HCT116 (cell line): ENCODE results near the gene SLC66A3. TPM values are rescaled to one million over a fixed set of nuclear protein-coding genes. Genes with fewer than 3 reads are reported as not detected.

ENCODE experiments used
- ATAC-seq: fragments of 200-7000 bp; cut with Tn5 transposase; 2 replicates; pipeline ENCODE4 v1.9.1; 2020; ENCODE audit warnings: mild to moderate bottlenecking, moderate library complexity
- BruUV-seq: library from RNA; stranded (reverse); fragments of 400-500 nt; replicated peaks from 2 replicates; lab custom pipeline; 2021; lab: Mats Ljungman, UMichigan
- CTCF ChIA-PET: fragments of 300-600 bp; sonication (Branson Sonifier 250); formaldehyde crosslinking; loops from one replicate; lab custom pipeline; 2021; ENCODE audit warnings: antibody characterized with exemption; lab: Charles Lee
- POLR2A ChIA-PET: fragments of 300-600, 350-600 bp; sonication (Branson Sonifier 250); formaldehyde crosslinking; loops from one replicate; lab custom pipeline; 2021; ENCODE audit warnings: antibody characterized with exemption; lab: Charles Lee
- RAD21 ChIA-PET, 2 experiments: fragments of 300-600 bp; sonication (Branson Sonifier 250); formaldehyde crosslinking; loops; one replicate each; lab custom pipeline; 2023; ENCODE audit warnings: low total read pairs in 2 of 2; ENCODE audit not compliant: uncharacterized antibody in 2 of 2, unreplicated experiment in 2 of 2, low non-redundant PET in 1 of 2; lab: Charles Lee
- DNase-seq: peaks from one replicate; pipeline ENCODE4 v3.0.0-alpha.2; 2010; ENCODE audit warnings: low read depth, low spot score
- H2AFZ ChIP-seq: fragments of 200-600 bp; shearing (Covaris generic), sonication (generic); 2 replicates; pipeline ENCODE4 v1.6.1; 2017; ENCODE audit warnings: low read depth, mixed run types, mixed read lengths, antibody characterized with exemption, low read length; ENCODE audit not compliant: poor library complexity, severe bottlenecking
- H3K27ac ChIP-seq: 2 replicates; pipeline ENCODE4 v1.5.1; 2012; ENCODE audit warnings: low read depth, low read length
- H3K27me3 ChIP-seq: fragments of 200-600 bp; sonication (generic); 2 replicates; pipeline ENCODE4 v1.6.1; 2016; ENCODE audit warnings: mixed run types, low read length, mixed read lengths; ENCODE audit not compliant: insufficient read depth
- H3K36me3 ChIP-seq, 2 experiments: fragments of 200-500 bp in 1 of 2; fragments of 200-600 bp in 1 of 2; sonication (Bioruptor generic) in 1 of 2; sonication (generic) in 1 of 2; 2 replicates each; pipeline versions ENCODE4 v1.5.1 to v1.6.1; 2014 to 2016; ENCODE audit warnings: low read length in 2 of 2, inconsistent platforms in 1 of 2, mixed read lengths in 1 of 2, mixed run types in 1 of 2; ENCODE audit not compliant: insufficient read depth in 2 of 2, control insufficient read depth in 1 of 2
- H3K4me1 ChIP-seq, 2 experiments: fragments of 200-600 bp in 1 of 2; sonication (generic) in 1 of 2; 2 replicates each; pipeline versions ENCODE4 v1.5.1 to v1.6.1; 2012 to 2017; ENCODE audit warnings: low read length in 2 of 2, inconsistent platforms in 1 of 2, mild to moderate bottlenecking in 1 of 2, mixed read lengths in 1 of 2, mixed run types in 1 of 2, moderate library complexity in 1 of 2; ENCODE audit not compliant: insufficient read depth in 2 of 2, control insufficient read depth in 1 of 2
- H3K4me2 ChIP-seq: fragments of 200-600 bp; sonication (generic); 2 replicates; pipeline ENCODE4 v1.6.1; 2017; ENCODE audit warnings: mixed run types, low read length, mixed read lengths
- H3K4me3 ChIP-seq, 2 experiments: fragments of 200-600 bp in 1 of 2; sonication (generic) in 1 of 2; replicated peaks in 1 of 2; 2 replicates each; pipeline ENCODE4 v1.5.1; 2011 to 2016; ENCODE audit warnings: low read length in 2 of 2, control low read depth in 1 of 2, low read depth in 1 of 2, mild to moderate bottlenecking in 1 of 2, mixed read lengths in 1 of 2, mixed run types in 1 of 2
- H3K79me2 ChIP-seq: fragments of 200-600 bp; sonication (generic); 2 replicates; pipeline ENCODE4 v1.6.1; 2017; ENCODE audit warnings: mild to moderate bottlenecking, mixed run types, low read length, moderate library complexity, mixed read lengths; ENCODE audit not compliant: insufficient read depth
- H3K9ac ChIP-seq: fragments of 200-600 bp; sonication (generic); 2 replicates; pipeline ENCODE4 v1.6.1; 2016; ENCODE audit warnings: low read length, mixed read lengths
- H3K9me2 ChIP-seq: fragments of 200-600 bp; sonication (generic), shearing (Covaris generic); 2 replicates; pipeline ENCODE4 v1.6.1; 2017; ENCODE audit warnings: mixed run types, mild to moderate bottlenecking, moderate library complexity; ENCODE audit not compliant: insufficient read depth
- H3K9me3 ChIP-seq, 2 experiments: fragments of 200-500 bp in 1 of 2; fragments of 200-600 bp in 1 of 2; sonication (Bioruptor generic) in 1 of 2; sonication (generic) in 1 of 2; 2 replicates each; pipeline ENCODE4 v1.6.1; 2014 to 2017; ENCODE audit warnings: low read length in 2 of 2, mixed read lengths in 2 of 2, inconsistent platforms in 1 of 2, low read depth in 1 of 2, mild to moderate bottlenecking in 1 of 2, mixed run types in 1 of 2, moderate library complexity in 1 of 2; ENCODE audit not compliant: control insufficient read depth in 1 of 2, insufficient read depth in 1 of 2
- H4K20me1 ChIP-seq: fragments of 200-600 bp; sonication (generic), shearing (Covaris generic); 2 replicates; pipeline ENCODE4 v1.6.1; 2017; ENCODE audit warnings: mixed run types, mild to moderate bottlenecking, moderate library complexity; ENCODE audit not compliant: insufficient read depth
- CEBPB ChIP-seq: IDR thresholded peaks from 2 replicates; pipeline ENCODE4 v1.6.1; 2012; ENCODE audit warnings: low read depth
- EGR1 ChIP-seq: IDR thresholded peaks from 2 replicates; pipeline ENCODE4 v1.6.1; 2012; ENCODE audit warnings: low read depth
- ELF1 ChIP-seq: IDR thresholded peaks from 2 replicates; pipeline ENCODE4 v1.6.1; 2012; ENCODE audit warnings: low read depth, borderline replicate concordance
- EZH2 ChIP-seq: fragments of 200-600 bp; sonication (generic); IDR thresholded peaks from 2 replicates; pipeline ENCODE4 v1.6.1; 2017; ENCODE audit warnings: antibody characterized with exemption, mixed run types
- EZH2phosphoT487 ChIP-seq: fragments of 200-600 bp; IDR thresholded peaks from 2 replicates; pipeline ENCODE4 v1.6.1; 2018; ENCODE audit warnings: antibody characterized with exemption, borderline replicate concordance
- POLR2AphosphoS5 ChIP-seq: IDR thresholded peaks from 2 replicates; pipeline ENCODE4 v1.6.1; 2011; ENCODE audit warnings: mild to moderate bottlenecking, low read depth, low read length, moderate library complexity
- RAD21 ChIP-seq: IDR thresholded peaks from 2 replicates; pipeline ENCODE4 v1.6.1; 2012; ENCODE audit warnings: low read depth, mild to moderate bottlenecking
- SP1 ChIP-seq: IDR thresholded peaks from 2 replicates; pipeline ENCODE4 v1.6.1; 2012; ENCODE audit warnings: low read depth
- YY1 ChIP-seq: IDR thresholded peaks from 2 replicates; pipeline ENCODE4 v1.6.1; 2011; ENCODE audit warnings: low read length, low read depth, moderate library complexity, mild to moderate bottlenecking; ENCODE audit not compliant: insufficient replicate concordance; ENCODE audit errors: extremely low read depth
- ZNF274 ChIP-seq: fragments of 200-500 bp; sonication (Bioruptor generic); IDR thresholded peaks from 2 replicates; pipeline ENCODE4 v1.6.1; 2014; ENCODE audit warnings: mild to moderate bottlenecking, low read depth, low read length, inconsistent platforms
- intact Hi-C: fragments of 100-400 bp; cut with micrococcal nuclease; formaldehyde crosslinking; loops from 2 replicates; pipeline ENCODE4 v1.10.0; 2022
- total RNA-seq: library from RNA; stranded (reverse); gene quantifications from one replicate; pipeline ENCODE4 v1.2.1, GENCODE V29; 2021; ENCODE audit not compliant: unreplicated experiment
- TF ChIP-seq, protein P1 (sequence below): IDR thresholded peaks from 2 replicates; pipeline ENCODE4 v1.6.1; 2012
- TF ChIP-seq, protein P2 (sequence below): IDR thresholded peaks from 2 replicates; pipeline ENCODE4 v1.6.1; 2011; ENCODE audit warnings: mild to moderate bottlenecking, low read length, moderate library complexity; ENCODE audit not compliant: insufficient replicate concordance; ENCODE audit errors: extremely low read depth
- TF ChIP-seq, protein P3 (sequence below): IDR thresholded peaks from 2 replicates; pipeline ENCODE4 v1.6.1; 2012

SLC66A3 gene
- total RNA-seq, 1 experiment from 2014 or later: 15.9 TPM

DNA sequence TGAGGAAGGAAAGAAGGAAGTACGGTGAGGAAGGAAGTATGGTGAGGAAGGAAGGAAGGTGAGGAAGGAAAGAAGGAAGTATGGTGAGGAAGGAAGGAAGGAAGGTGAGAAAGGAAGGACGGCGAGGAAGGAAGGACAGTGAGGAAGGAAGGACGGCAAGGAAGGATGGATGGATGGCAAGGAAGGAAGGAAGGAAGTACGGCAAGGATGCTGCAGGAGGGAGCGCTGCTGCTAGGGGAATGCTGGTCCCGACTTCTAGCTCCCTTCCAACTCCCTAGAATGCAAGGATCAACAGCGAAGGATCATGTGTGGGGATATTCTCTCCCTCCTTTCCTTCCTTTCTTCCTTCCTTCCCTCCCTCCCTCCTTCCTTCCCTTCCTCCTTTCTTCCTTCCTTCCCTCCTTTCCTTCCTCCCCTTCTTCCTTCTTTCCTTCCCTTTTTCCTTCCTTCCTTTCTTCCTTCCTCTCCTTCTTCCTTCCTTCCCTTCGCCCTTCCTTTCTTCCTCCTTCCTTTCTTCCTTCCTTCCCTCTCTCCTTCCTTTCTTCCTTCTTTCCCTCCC is 42.3 kb upstream of the SLC66A3 start:
- Histone ChIP-seq H3K4me3 (no peak overlapping the region), H3K9me3 (no peaks in the 10 kb centered on the region), H2AFZ (peak overlapping the region; percentile 55), H3K9me2 (no peaks in the 10 kb centered on the region), H3K9ac (no peak overlapping the region), H3K36me3 (no peaks in the 10 kb centered on the region), H3K27me3 (no peaks in the 10 kb centered on the region), H3K27ac (no peak overlapping the region), H3K4me2 (no peak overlapping the region), H4K20me1 (no peaks in the 10 kb centered on the region), H3K4me1 (peaks cover 0 to 11% of the 10 kb centered on the region in 2 experiments; a peak in 2 of 4 replicates), H3K79me2 (no peaks in the 10 kb centered on the region)
- ATAC-seq (no peak), DNase-seq (no peak)
- CTCF ChIA-PET: interaction anchor here (1.4 kb wide), 1 partner anchor 277 kb away, joined by 4 read pairs; no protein-coding TSS in a partner anchor
- TF ChIP-seq YY1 (no peak), CEBPB (no peak), ELF1 (no peak), EZH2phosphoT487 (no peak)
- TF ChIP-seq, protein P1, sequence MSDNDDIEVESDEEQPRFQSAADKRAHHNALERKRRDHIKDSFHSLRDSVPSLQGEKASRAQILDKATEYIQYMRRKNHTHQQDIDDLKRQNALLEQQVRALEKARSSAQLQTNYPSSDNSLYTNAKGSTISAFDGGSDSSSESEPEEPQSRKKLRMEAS: no peak
- intact Hi-C loops: no loop called here
- POLR2A ChIA-PET: no interaction called here
- RAD21 ChIA-PET: no interaction called here
- no TSS peak for BruUV-seq

DNA sequence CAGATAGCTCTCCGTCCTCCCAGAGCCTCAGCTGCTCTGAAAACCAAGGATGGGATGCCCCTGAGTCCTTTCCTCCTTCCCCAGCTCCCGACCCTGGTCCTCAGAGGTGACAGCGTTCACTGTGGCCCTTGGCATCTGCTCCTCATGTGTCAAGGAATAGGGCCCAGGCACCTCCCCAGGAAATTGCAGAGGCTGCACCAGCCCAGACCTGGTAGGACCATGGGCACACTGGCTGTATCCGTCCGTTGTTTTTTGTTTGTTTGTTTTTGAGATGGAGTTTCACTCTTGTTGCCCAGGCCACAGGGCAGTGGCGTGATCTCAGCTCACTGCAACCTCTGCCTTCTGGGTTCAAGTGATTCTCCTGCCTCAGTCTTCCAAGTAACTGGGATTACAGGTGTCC is 37.5 kb upstream of the SLC66A3 start:
- ATAC-seq (no peak), DNase-seq (no peak)
- H3K9ac ChIP-seq: no peak overlapping the region
- no peak overlapping the region for H3K4me2 ChIP-seq
- no peak overlapping the region for H3K27ac ChIP-seq
- POLR2A ChIA-PET: no interaction called here
- H3K4me3 ChIP-seq: no peak overlapping the region
- H3K4me1 ChIP-seq: peaks cover 4 to 5% of the 10 kb centered on the region in 2 experiments; a peak in 3 of 4 replicates
- CTCF ChIA-PET: no interaction called here
- no TSS peak for BruUV-seq
- TF ChIP-seq YY1 (no peak), CEBPB (no peak), SP1 (no peak), RAD21 (no peak), EZH2 (no peak), POLR2AphosphoS5 (no peak), ZNF274 (no peak), EGR1 (no peak)
- TF ChIP-seq, protein P2, sequence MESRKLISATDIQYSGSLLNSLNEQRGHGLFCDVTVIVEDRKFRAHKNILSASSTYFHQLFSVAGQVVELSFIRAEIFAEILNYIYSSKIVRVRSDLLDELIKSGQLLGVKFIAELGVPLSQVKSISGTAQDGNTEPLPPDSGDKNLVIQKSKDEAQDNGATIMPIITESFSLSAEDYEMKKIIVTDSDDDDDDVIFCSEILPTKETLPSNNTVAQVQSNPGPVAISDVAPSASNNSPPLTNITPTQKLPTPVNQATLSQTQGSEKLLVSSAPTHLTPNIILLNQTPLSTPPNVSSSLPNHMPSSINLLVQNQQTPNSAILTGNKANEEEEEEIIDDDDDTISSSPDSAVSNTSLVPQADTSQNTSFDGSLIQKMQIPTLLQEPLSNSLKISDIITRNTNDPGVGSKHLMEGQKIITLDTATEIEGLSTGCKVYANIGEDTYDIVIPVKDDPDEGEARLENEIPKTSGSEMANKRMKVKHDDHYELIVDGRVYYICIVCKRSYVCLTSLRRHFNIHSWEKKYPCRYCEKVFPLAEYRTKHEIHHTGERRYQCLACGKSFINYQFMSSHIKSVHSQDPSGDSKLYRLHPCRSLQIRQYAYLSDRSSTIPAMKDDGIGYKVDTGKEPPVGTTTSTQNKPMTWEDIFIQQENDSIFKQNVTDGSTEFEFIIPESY: no peak
- TF ChIP-seq, protein P3, sequence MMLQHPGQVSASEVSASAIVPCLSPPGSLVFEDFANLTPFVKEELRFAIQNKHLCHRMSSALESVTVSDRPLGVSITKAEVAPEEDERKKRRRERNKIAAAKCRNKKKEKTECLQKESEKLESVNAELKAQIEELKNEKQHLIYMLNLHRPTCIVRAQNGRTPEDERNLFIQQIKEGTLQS: no peak
- H3K36me3 ChIP-seq: no peaks in the 10 kb centered on the region
- H4K20me1 ChIP-seq: no peaks in the 10 kb centered on the region
- H3K9me3 ChIP-seq: no peaks in the 10 kb centered on the region
- intact Hi-C loops: no loop called here
- H3K79me2 ChIP-seq: no peaks in the 10 kb centered on the region
- H3K27me3 ChIP-seq: no peaks in the 10 kb centered on the region
- H2AFZ ChIP-seq: no peak overlapping the region
- H3K9me2 ChIP-seq: no peaks in the 10 kb centered on the region
- RAD21 ChIA-PET: no interaction called here
